ENCODE results near the gene ZFC3H1.

GRCh38 chr12:71649401-71649800, 14.2 kb downstream of the ZFC3H1 start:
- TF ChIP-seq ZFP30 (CRISPR knock-in tag; IDR thresholded peaks at IDR 0.05) (no peak), CSRNP3 (CRISPR knock-in tag; IDR thresholded peaks at IDR 0.05) (no peak), ARNTL (CRISPR knock-in tag; IDR thresholded peaks at IDR 0.05; ENCODE audit: borderline replicate concordance, low read depth) (no peak), PATZ1 (CRISPR knock-in tag; IDR thresholded peaks at IDR 0.05; ENCODE audit: borderline replicate concordance) (no peak), GLIS3 (CRISPR knock-in tag; IDR thresholded peaks at IDR 0.05) (no peak), TCF4 (CRISPR knock-in tag; IDR thresholded peaks at IDR 0.05; ENCODE audit: borderline replicate concordance) (no peak), RARB (CRISPR knock-in tag; IDR thresholded peaks at IDR 0.05) (no peak), ZFP3 (CRISPR knock-in tag; IDR thresholded peaks at IDR 0.05) (no peak)

Data from SK-N-SH treated with all-trans-retinoic acid at 6 μM for 48 hours (cell line).